HG03064 (cell line): ENCODE results near the gene PSMC4.
"Not testable (repeated sequence)": the region's sequence is repeated elsewhere in the genome, so short reads cannot be mapped to it uniquely, and the experiment has no call there.

Experiments
- ATAC-seq: cut with Tn5 transposase; IDR thresholded peaks from one replicate; pipeline ENCODE4 v1.9.1; 2021; ENCODE audit warnings: low read depth; ENCODE audit not compliant: unreplicated experiment

PSMC4 gene

GRCh38 chr19:39943586-39943985 lies 27.4 kb upstream of the PSMC4 start:
- no peak for ATAC-seq

- no peak for ATAC-seq
These were observed 24.4 kb upstream of the PSMC4 start for GRCh38 chr19:39946532-39946931.

GRCh38 chr19:39949026-39949747 lies 21.8 kb upstream of the PSMC4 start:
- no peak for ATAC-seq

- no peak for ATAC-seq
These were observed 19.8 kb upstream of the PSMC4 start for GRCh38 chr19:39951065-39951650.

GRCh38 chr19:39951686-39952085 lies 19.3 kb upstream of the PSMC4 start:
- no peak for ATAC-seq

GRCh38 chr19:39953915-39954314 lies 17.1 kb upstream of the PSMC4 start:
- no peak for ATAC-seq

- not testable (repeated sequence) for ATAC-seq
These were observed 13.1 kb upstream of the PSMC4 start for GRCh38 chr19:39957886-39958285.

- ATAC-seq = not testable (repeated sequence)
These were observed 12.0 kb upstream of the PSMC4 start for GRCh38 chr19:39958942-39959341.

GRCh38 chr19:39959407-39959806 lies 11.6 kb upstream of the PSMC4 start:
- not testable (repeated sequence) for ATAC-seq

GRCh38 chr19:39963898-39964297 lies 7.1 kb upstream of the PSMC4 start:
- no peak for ATAC-seq

GRCh38 chr19:39966617-39967016 lies 4.3 kb upstream of the PSMC4 start:
- no peak for ATAC-seq

GRCh38 chr19:39967561-39967960 lies 3.4 kb upstream of the PSMC4 start:
- ATAC-seq = no peak

- ATAC-seq = no peak
These were observed 2.2 kb upstream of the PSMC4 start for GRCh38 chr19:39968789-39969188.

- ATAC-seq = no peak
These were observed 1.7 kb upstream of the PSMC4 start for GRCh38 chr19:39969266-39969665.

GRCh38 chr19:39969681-39970424 lies 1.1 kb upstream of the PSMC4 start:
- no peak for ATAC-seq

GRCh38 chr19:39970425-39970674 lies 615 bp upstream of the PSMC4 start:
- ATAC-seq = no peak

GRCh38 chr19:39971380-39972035 lies 543 bp downstream of the PSMC4 start:
- peak; percentile 3 for ATAC-seq

- no peak for ATAC-seq
These were observed 3.6 kb downstream of the PSMC4 start for GRCh38 chr19:39974377-39975155.

GRCh38 chr19:39982883-39983282 lies 11.9 kb downstream of the PSMC4 start:
- ATAC-seq = no peak

GRCh38 chr19:39983695-39984300 lies 12.8 kb downstream of the PSMC4 start:
- ATAC-seq = no peak
